Nephron (organoid): ENCODE data around the gene ALG12.

Experiments
- H3K27ac Mint-ChIP-seq, 3 experiments: 2 replicates each; pipeline ENCODE4 v1.8.0; 2020; ENCODE audit warnings: mixed read lengths in 3 of 3, mild to moderate bottlenecking in 2 of 3, moderate library complexity in 1 of 3
- H3K27me3 Mint-ChIP-seq: 2 replicates; pipeline ENCODE4 v1.8.0; 2021; ENCODE audit warnings: low read depth, mild to moderate bottlenecking, moderate library complexity, mixed read lengths
- H3K36me3 Mint-ChIP-seq: 2 replicates; pipeline ENCODE4 v1.8.0; 2020; ENCODE audit warnings: low read depth, mixed read lengths
- H3K4me1 Mint-ChIP-seq: 2 replicates; pipeline ENCODE4 v1.8.0; 2020; ENCODE audit warnings: mixed read lengths
- H3K4me3 Mint-ChIP-seq, 3 experiments: 2 replicates each; pipeline ENCODE4 v1.8.0; 2020; ENCODE audit warnings: mild to moderate bottlenecking in 3 of 3, mixed read lengths in 3 of 3, moderate library complexity in 2 of 3
- H3K9me3 Mint-ChIP-seq: 2 replicates; pipeline ENCODE4 v1.8.0; 2020; ENCODE audit warnings: mixed read lengths
- CTCF ChIP-seq, 3 experiments: fragments of 200-600 bp; sonication (generic); IDR thresholded peaks; one replicate each; pipeline ENCODE4 v1.5.0; 2021; ENCODE audit warnings: antibody characterized with exemption in 3 of 3; ENCODE audit not compliant: unreplicated experiment in 3 of 3

ALG12 gene

GRCh38 chr22:49920859-49921258 is 2.6 kb upstream of the ALG12 start:
- Mint-ChIP-seq H3K27ac (no peak overlapping the region), H3K4me3 (peak overlapping the region; percentile 59 to 77 (median 74)), H3K36me3 (peaks cover 7% of the 10 kb centered on the region), H3K9me3 (no peaks in the 10 kb centered on the region), H3K4me1 (peaks cover 7% of the 10 kb centered on the region), H3K27me3 (no peaks in the 10 kb centered on the region)
- TF ChIP-seq CTCF (IDR thresholded peaks at IDR 0.05; ENCODE audit: unreplicated experiment in 3 of 3) = no peak

- H3K27me3 Mint-ChIP-seq = peaks cover 3% of the 10 kb centered on the region
- no peak for TF ChIP-seq CTCF (IDR thresholded peaks at IDR 0.05; ENCODE audit: unreplicated experiment in 3 of 3)
- H3K27ac Mint-ChIP-seq = no peak overlapping the region
- peak overlapping the region; percentile 81 to 86 (median 85) for H3K4me3 Mint-ChIP-seq
- no peaks in the 10 kb centered on the region for H3K36me3 Mint-ChIP-seq
- H3K4me1 Mint-ChIP-seq = peaks cover 7% of the 10 kb centered on the region
- no peaks in the 10 kb centered on the region for H3K9me3 Mint-ChIP-seq
Measured at GRCh38 chr22:49918911-49919881, 958 bp upstream of the ALG12 start.

GRCh38 chr22:49916831-49917230 is 1.4 kb downstream of the ALG12 start:
- TF ChIP-seq CTCF (IDR thresholded peaks at IDR 0.05; ENCODE audit: unreplicated experiment in 3 of 3) = no peak
- Mint-ChIP-seq H3K27me3 (peaks cover 3% of the 10 kb centered on the region), H3K4me1 (peaks cover 7% of the 10 kb centered on the region), H3K27ac (no peak overlapping the region), H3K4me3 (peak overlapping the region; percentile 89 to 94 (median 93)), H3K9me3 (no peaks in the 10 kb centered on the region), H3K36me3 (peaks cover 8% of the 10 kb centered on the region)

GRCh38 chr22:49915610-49916009 is 2.6 kb downstream of the ALG12 start:
- H3K4me3 Mint-ChIP-seq = peak overlapping the region; percentile 59 to 69 (median 65)
- H3K27me3 Mint-ChIP-seq = peaks cover 3% of the 10 kb centered on the region
- H3K36me3 Mint-ChIP-seq = peaks cover 8% of the 10 kb centered on the region
- H3K9me3 Mint-ChIP-seq = no peaks in the 10 kb centered on the region
- no peak for TF ChIP-seq CTCF (IDR thresholded peaks at IDR 0.05; ENCODE audit: unreplicated experiment in 3 of 3)
- peaks cover 7% of the 10 kb centered on the region for H3K4me1 Mint-ChIP-seq
- no peak overlapping the region for H3K27ac Mint-ChIP-seq

DNA sequence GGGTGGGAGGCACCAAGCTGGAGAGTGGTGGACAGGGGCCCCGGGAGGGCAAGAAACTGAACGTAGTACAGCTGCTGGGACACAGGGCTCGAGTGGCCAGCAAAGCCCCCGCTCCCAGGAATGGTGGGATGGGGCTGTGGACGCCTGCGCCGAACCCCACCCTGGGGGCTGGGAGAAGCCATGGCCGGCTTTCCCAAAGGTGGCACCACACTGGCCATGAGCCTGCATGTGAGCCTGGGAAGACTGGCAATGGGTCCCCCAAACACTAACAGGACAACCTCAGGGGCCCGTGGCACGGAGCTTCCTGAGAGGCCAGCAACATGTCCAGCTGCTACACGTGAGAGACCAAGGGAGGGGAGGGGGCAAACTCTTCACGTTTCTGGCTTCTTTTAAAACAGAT is 4.0 kb downstream of the ALG12 start:
- Mint-ChIP-seq H3K36me3 (peaks cover 13% of the 10 kb centered on the region), H3K4me3 (no peak overlapping the region), H3K9me3 (no peaks in the 10 kb centered on the region), H3K4me1 (no peaks in the 10 kb centered on the region), H3K27ac (peak overlapping the region in 1 of 3 experiments; percentile 37), H3K27me3 (peaks cover 3% of the 10 kb centered on the region)
- TF ChIP-seq CTCF (IDR thresholded peaks at IDR 0.05; ENCODE audit: unreplicated experiment in 3 of 3) = no peak
